GM06990 (cell line): ENCODE results near the gene PIN4.
"Not testable (repeated sequence)": the region's sequence is repeated elsewhere in the genome, so short reads cannot be mapped to it uniquely, and the experiment has no call there.

ENCODE experiments used
- DNase-seq: peaks from one replicate; pipeline ENCODE4 v3.0.0-alpha.2; 2011; ENCODE audit not compliant: insufficient read length; ENCODE audit errors: extremely low read depth
- H3K27me3 ChIP-seq: replicated peaks from 2 replicates; pipeline ENCODE4 v1.6.0; 2011; ENCODE audit warnings: low read length; ENCODE audit not compliant: control insufficient read depth, insufficient read depth
- H3K36me3 ChIP-seq: 2 replicates; pipeline ENCODE4 v1.5.1; 2011; ENCODE audit warnings: low read length; ENCODE audit not compliant: control insufficient read depth, insufficient read depth
- H3K4me3 ChIP-seq: replicated peaks from 2 replicates; pipeline ENCODE4 v1.5.1; 2011; ENCODE audit warnings: low read depth, mild to moderate bottlenecking, control low read depth, low read length
- CTCF ChIP-seq: IDR thresholded peaks from 2 replicates; pipeline ENCODE4 v1.5.1; 2011; ENCODE audit warnings: low read length, control low read depth, mild to moderate bottlenecking, inconsistent platforms; ENCODE audit not compliant: insufficient read depth, poor library complexity, severe bottlenecking

PIN4 gene

GRCh38 chrX:72145181-72145580, 36.4 kb upstream of the PIN4 start:
- H3K27me3 ChIP-seq = no peaks in the 10 kb centered on the region
- TF ChIP-seq CTCF = no peak
- DNase-seq = no peak
- no peak overlapping the region for H3K4me3 ChIP-seq
- H3K36me3 ChIP-seq = no peaks in the 10 kb centered on the region

DNA sequence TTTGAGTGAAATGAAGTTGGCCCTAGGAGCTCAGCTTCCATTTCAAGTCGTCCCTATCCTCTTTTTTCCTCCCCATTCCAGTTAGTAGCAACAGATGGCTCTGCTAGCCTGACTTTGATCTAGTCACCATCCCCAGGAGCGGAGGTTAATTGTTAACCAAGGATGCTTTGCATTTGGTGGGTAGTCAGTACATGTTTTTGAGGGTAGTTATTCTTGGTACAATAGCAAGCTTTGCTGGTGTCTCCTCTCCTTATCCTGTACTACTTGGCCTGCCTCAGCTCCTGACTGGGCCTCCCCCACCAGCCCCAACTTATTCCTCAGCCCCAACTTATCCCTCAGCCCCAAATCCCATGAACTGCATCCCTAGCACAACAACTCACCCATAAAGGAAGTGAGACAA, 35.0 kb upstream of the PIN4 start:
- DNase-seq = no peak
- no peak for TF ChIP-seq CTCF
- no peaks in the 10 kb centered on the region for H3K27me3 ChIP-seq

GRCh38 chrX:72158773-72159172, 22.8 kb upstream of the PIN4 start:
- Histone ChIP-seq H3K27me3 (no peaks in the 10 kb centered on the region), H3K4me3 (no peak overlapping the region), H3K36me3 (no peaks in the 10 kb centered on the region)
- TF ChIP-seq CTCF = no peak
- DNase-seq = no peak

More for the DNA sequence above, 35.0 kb upstream of the PIN4 start:
- H3K4me3 ChIP-seq = no peak overlapping the region
- H3K36me3 ChIP-seq = no peaks in the 10 kb centered on the region

DNA sequence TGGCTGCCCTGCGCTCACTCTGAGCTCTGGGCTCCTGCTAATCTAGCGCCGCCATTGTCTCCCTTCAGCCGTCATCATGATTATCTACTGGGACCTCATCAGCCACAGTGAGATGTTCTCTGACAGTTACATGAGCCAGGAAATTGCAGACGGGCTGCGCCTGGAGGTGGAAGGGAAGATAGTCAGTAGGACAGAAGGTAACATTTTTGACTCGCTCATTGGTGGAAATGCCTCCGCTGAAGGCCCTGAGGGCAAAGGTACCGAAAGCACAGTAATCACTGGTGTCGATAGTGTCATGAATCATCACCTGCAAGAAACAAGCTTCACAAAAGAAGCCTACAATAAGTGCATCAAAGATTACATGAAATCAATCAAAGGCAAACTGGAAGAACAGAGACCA, 21.8 kb upstream of the PIN4 start:
- Histone ChIP-seq H3K36me3 (no peaks in the 10 kb centered on the region), H3K4me3 (no peak overlapping the region), H3K27me3 (no peaks in the 10 kb centered on the region)
- no peak for DNase-seq
- no peak for TF ChIP-seq CTCF

GRCh38 chrX:72165551-72165950, 16.0 kb upstream of the PIN4 start:
- Histone ChIP-seq H3K27me3 (no peaks in the 10 kb centered on the region), H3K4me3 (no peak overlapping the region), H3K36me3 (no peaks in the 10 kb centered on the region)
- DNase-seq = no peak
- TF ChIP-seq CTCF = no peak

GRCh38 chrX:72169008-72169728, 12.4 kb upstream of the PIN4 start:
- no peaks in the 10 kb centered on the region for H3K27me3 ChIP-seq
- H3K4me3 ChIP-seq = no peak overlapping the region
- no peak for TF ChIP-seq CTCF
- no peaks in the 10 kb centered on the region for H3K36me3 ChIP-seq
- DNase-seq = no peak

DNA sequence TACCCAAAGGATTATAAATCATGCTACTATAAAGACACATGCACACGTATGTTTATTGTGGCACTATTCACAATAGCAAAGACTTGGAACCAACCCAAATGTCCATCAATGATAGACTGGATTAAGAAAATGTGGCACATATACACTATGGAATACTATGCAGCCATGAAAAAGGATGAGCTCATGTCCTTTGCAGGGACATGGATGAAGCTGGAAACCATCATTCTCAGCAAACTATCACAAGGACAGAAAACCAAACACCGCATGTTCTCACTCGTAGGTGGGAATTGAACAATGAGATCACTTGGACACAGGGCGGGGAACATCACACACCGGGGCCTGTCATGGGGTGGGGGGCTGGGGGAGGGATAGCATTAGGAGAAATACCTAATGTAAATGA, 5.3 kb upstream of the PIN4 start:
- DNase-seq, H3K4me3 ChIP-seq, H3K36me3 ChIP-seq, H3K27me3 ChIP-seq: not testable (repeated sequence)
